GM19023 (cell line): ENCODE results near the gene RCAN2.
"Not testable (repeated sequence)": the region's sequence is repeated elsewhere in the genome, so short reads cannot be mapped to it uniquely, and the experiment has no call there.

Experiments
- ATAC-seq: cut with Tn5 transposase; IDR thresholded peaks from one replicate; pipeline ENCODE4 v1.9.1; 2021; ENCODE audit warnings: mild to moderate bottlenecking, moderate library complexity; ENCODE audit not compliant: unreplicated experiment

RCAN2 gene

DNA sequence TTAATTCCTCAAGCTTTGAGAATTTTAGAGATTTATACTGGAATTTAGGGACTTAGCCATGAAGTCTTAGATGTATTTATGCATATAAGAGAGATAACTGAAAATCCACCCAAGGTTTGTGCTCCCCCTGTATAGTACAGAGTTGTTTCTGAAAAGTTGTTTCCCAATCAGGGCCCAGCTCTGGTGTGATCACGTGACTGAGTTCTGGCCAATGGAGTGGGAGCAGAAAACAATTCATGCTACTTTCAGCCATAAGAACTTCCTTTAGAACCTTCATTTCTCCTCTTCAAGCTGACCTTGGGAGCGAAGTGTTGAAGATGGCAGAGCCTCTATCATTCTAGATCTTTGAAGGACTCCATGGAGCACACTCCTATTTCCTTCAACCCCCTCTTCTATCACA lies 151.0 kb downstream of the RCAN2 start:
- no peak for ATAC-seq

DNA sequence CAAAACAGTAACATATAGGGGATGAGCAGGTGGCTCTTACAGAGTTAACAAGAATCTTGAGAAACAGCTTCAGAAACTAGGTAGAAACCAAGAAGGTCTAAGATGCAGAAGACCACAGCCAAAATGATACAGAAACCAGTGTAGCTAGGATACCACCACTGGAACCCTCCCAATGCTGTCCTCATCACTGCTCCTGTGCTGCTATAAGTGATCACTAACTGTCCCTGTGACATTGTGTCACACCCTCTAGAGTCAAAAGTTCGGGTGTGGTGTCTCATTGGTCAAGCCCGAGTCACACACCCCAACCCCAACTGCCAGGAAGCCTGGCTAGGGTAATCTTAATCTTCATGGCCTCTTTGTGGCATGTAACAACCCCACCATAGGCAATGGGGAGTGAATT lies 153.1 kb downstream of the RCAN2 start:
- peak; percentile 76 for ATAC-seq

DNA sequence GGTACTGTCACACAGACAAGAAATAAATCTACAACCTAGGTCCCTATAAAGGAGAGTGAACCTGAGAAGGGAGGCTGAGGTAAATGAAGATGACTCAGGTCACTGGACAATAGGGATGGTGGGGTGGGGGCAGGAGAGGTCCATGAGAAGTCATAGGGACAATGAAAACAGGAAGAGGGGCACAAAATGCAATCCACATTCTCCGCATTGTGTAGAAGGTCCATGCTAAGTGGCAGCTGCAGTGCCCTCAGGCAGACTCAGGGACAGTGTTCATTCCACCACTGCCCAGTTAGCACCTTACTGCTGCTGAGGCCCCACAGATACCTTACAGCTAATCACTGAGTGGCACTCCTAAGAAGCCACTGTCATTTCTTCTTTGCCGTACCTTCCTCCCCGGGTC lies 156.8 kb downstream of the RCAN2 start:
- ATAC-seq: no peak

DNA sequence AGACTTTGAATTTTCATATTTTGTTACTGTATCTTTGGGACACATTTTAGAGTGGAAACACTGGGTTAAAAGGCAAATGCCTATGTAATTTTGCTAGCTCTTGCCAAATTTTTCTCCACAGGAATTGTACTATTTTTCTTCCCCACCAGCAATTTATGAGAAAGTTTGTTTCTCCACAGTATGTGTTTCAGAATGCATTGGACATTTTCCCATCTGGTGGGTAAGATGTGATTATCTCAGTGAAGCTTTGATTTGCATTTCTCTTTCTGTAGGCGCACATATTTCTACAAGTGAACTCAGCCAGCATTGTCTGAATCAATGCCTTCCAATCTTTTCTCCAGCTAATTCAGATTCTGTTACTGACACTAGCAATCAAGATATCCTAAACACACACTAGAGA lies 157.8 kb downstream of the RCAN2 start:
- no peak for ATAC-seq

DNA sequence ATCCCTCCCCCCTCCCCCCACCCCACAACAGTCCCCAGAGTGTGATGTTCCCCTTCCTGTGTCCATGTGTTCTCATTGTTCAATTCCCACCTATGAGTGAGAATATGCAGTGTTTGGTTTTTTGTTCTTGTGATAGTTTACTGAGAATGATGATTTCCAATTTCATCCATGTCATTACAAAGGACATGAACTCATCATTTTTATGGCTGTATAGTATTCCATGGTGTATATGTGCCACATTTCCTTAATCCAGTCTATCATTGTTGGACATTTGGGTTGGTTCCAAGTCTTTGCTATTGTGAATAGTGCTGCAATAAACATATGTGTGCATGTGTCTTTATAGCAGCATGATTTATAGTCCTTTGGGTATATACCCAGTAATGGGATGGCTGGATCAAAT lies 158.8 kb downstream of the RCAN2 start:
- ATAC-seq: not testable (repeated sequence)

DNA sequence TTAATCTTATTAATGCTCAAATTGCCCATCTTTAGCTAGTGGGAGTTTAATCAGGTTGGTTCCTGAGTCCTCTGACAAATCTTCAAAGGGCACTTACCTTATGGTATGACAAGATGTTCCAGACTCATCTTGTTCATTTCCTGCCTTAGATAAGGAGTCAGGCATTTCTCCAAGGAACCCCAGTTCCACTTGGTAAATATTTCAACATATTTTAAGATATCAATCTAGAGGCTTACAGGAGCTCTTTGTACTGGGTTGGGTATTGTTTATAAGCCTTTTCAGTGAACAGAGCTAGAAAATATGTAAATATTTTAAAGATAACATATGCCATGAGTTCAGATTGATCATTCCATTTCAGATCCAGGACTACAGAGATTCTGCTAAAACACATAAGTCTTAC lies 159.8 kb downstream of the RCAN2 start:
- no peak for ATAC-seq

DNA sequence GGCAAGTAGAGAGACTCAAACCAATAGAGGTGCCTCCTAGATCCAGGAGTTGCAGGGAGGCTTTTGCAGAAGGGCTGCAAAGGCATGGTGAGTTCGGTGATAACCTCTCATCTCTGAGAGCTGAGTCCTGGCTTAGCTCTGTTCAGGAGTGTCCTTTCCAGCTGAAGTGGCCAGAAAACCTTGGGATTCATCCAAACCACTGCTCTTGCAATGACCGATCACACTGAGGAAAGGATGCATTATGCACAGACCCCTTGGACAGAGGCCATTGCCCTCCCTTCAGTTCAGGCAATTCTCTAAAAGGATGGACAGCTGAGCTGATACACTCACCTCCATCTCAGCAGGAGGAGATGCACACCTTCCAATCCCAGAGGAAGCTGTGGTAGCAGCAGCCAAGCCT lies 161.7 kb downstream of the RCAN2 start:
- no peak for ATAC-seq

DNA sequence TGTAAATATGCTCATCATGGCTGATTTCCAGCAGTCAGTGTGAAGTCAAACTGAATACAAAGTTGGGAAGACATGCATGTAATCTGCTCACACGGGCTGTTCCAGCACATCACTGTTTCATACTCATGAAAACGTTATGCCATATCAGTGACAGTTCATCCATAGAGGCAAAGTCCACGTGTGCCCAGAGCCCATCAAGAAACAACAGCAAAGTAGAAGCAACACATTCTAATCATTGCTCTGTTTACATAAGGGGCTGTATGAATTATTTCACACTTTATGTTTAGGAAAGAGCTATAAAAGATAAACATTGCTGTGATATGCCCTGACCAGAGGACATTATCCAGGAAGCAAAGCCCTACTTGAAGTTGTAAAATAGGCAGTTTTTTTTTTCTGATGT lies 163.5 kb downstream of the RCAN2 start:
- no peak for ATAC-seq

DNA sequence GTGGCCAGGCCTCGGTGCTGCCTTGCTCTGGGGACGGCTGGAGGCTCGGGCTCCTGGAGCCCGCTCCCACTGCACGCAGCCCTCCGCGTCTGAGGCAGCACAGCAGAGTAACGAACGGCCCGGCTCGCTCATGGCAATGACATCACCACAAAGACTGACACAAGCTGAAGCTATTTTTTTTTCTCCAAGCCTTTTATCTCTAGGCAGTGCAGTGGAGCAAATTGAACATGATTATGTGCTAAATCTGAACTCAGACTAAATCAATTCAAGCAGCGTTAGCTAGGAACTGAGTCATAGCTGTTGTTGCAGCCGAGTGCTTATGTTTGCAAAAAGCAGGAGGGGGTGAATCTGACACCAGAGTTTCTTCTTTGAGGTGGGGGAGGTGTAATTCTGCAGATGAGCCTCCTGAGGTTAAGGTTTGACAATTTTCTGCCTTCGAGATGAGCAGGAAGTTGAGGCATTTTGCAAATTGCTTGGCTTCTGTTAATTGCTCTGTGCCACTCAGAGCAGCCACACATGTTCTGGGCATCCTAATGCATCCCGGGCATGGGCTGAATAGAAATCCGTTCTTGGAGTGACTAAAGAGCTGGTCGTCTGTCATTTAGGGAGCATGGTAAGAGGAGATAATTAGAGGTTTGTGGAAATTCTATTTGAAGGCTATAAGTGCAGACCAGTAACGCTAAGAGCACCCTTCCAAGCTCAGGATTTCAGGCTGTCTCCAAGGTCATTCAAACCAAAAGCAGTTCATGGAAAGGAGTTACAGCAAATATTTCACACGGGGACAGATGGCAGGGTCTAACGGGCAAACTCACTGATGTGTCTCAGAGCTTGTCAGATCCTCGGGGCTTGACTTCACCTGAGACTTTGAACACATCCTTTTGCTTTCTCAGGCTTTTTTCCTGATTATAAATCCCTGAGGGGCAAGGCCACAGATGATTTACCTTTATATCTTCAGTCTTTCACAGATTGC lies 165.4 kb downstream of the RCAN2 start:
- ATAC-seq: no peak

DNA sequence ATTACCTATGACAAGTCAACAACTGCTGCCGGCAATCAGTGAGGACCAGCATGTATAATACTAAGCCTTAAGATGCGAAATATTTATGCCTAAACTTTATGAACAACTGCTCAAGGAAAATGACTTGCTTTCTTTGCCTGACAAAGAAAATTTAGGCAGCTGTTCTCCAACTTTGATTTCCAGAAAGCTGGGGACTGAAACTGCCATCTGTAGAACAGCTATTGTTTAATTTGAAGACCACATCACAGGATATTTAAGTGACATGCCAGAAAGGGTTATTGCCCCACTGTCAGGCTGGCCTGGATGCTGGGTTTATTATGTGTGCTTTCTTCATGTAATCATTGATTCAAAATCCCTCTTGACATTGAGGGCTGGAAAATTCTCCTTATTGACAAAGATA lies 166.5 kb downstream of the RCAN2 start:
- no peak for ATAC-seq

DNA sequence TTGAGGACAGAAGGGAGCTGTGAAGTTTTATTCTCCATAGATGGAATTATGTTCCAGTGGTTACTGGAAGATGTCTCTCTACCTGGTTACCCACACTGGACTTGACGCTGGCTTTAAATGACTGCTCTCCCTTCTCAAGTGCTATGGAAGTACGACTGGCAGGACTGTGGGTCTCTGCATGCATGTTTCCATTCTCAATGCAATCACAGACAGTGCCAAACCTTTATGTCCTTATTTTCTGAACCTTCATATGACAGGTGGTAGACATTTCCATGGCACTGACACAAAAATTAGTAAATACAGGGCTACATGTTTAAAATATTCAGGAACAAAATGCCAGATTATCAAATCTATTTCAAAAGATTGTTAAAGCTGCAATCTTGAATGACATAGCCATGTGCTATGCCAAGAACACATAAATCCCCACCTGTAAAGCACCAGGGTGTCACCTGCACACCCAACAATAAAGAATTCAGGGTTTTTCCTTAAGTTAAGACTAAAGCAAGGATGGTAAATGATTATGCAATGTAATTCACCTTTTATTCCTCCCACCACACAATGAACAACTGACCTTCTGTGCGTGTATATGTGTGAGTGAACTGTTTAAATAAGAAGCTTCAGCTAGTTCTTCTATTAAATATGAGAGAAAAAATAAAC lies 167.2 kb downstream of the RCAN2 start:
- no peak for ATAC-seq

DNA sequence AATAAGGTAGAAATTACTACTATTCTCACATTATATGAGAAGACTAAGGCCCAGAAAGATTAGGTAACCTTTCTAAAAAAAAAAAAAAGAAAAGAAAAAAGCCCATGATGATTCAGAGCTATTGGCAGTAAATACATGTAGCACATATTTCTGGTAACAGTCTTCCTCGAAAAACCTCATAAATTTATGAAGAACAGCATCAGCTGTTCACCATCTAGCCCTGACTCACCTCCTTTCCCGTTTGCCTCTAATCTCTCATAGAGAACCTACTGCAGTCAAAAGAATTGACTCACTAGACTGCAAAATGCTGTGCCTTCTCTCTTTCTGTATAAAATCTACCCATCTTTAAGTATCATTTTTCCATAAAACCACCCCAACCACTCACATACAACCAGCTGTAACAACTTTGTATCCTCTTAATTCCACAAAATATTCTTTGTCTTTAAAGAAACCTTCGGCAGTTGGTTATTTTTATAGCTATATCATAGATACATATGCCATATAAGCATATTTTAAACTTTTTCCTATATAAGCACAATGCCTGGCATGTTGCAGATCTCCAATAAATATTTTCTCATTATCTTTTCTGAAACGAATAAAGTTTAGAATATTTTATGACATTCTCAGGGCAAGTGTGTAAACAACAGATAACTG lies 167.8 kb downstream of the RCAN2 start:
- no peak for ATAC-seq

DNA sequence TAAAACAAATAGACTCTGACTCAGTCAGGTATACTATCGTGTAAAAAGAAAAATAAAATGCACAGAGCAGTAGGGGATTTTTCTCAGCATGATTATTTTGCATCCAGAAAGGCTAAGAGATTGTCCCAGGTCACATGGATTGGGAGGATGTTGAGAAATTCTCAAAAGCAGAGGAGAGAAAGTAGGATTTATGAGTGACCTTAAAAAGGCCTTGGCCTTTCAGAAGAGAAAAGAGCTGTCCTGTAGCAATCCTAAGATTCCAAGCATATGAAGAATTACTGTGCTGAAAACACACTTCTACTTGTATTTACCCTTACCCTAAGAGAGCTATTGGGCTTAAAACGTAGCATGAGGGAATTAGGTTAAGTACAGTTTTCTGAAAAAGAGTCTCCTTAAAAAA lies 170.7 kb downstream of the RCAN2 start:
- no peak for ATAC-seq

DNA sequence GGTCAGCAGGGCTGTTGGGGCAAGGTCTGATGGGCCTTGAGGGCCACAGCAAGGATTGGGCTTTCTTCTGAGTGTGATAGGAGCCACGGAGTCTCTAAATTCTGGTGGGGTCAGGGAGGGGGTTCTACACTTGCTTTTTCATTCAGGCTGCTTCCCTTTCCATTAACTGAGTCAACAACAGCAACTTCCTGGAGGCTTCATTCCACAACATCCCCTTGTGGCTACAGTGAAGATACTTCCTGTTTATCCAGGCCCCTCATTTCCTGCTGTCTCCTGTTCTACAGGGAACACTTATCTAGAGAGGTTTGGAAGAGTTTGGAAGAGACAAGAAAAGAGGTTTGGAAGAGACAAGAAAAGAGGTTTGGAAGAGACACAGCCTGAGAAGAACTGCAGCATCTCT lies 175.7 kb downstream of the RCAN2 start:
- ATAC-seq: no peak

DNA sequence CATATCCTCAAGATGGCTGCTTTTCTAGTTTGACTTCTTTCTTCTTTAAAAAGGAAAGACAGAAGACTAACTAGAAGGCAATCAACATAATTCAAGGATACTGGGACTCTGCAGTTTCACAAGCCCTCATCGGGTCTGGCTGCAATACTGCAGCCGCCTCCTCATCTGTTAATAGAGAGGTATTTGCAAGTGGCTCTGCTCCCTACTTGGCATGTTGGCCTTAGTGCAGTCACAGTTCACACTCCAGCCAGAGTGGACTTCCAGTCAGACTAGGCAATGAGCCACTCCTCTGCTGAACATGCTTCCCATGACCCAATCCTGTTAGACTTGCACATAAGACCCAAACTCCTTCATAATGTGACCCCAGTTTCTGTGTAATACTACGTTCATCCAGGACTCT lies 178.6 kb downstream of the RCAN2 start:
- ATAC-seq: no peak

DNA sequence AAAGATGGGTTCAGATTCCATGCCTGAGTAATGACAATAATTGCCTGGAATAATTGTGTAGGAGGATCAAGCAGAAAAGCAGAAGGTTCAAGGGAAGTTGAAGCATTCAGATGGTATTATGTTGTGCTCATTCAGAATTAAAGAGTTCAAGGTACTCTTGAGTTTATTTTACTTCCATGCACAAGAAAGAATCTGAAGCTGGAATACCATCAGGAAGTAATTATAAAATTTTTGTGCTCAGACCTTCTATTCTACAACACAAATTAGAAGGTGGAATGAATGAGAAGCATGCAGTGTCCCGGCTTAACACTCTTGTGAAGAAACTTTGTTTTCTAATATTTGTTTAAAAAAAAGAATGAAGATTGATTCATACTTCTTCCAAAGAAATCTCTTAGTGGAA lies 181.1 kb downstream of the RCAN2 start:
- ATAC-seq: no peak

DNA sequence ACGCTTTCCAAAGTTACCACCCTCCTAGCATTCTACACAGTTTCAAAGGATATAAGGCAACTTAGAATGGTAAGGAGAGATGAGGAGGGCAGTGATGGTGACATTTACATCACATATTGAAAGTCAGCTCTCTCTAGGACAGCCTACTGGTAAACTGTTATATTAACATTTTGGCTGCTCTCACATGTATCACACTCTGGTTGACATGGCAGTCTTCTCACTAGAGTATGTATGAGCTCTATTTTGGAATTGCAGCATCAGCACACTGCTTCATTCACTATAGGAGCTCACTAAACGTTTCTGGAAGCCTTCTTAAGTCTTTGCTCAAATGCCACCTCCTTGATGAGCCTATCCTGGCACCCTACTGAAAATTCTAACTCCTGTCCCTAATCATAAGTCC lies 184.8 kb downstream of the RCAN2 start:
- ATAC-seq: no peak

DNA sequence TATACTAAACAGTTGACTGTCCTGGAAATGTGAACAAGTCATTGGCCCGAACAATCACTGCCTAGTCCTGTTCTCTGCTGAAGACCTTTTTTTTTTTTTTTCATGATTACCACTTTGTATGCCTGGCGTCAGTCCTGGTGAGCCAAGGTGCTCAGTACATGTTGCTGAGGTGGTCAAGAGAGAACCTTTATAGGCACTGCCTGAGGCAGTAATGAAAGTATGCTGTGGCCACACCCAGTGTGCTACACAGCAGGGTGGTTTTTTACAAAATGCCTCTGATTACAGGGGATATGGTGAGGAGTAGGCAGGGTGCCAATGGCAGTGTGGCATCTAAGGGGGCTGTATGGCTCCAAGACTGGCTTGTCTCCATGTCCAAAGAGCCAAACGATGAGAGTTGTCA lies 185.4 kb downstream of the RCAN2 start:
- ATAC-seq: no peak

DNA sequence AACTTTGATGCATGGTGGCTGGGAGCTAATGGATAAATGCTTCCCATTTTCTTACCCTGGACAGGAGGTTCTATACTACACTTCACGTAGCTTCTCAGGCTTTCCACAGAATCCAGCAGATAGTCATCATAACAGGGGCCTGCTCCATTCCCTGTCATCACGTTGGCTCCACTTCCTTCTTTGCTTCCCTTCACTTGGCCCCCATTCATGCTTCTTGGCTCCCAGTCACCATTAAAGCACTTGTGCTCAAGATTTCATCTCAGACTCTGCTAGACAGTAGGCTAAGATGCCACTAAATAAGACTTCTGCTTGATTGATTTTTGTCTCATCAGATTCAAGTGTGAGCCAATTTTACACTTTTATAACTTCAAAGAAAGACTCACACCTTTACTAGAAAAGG lies 186.0 kb downstream of the RCAN2 start:
- ATAC-seq: no peak

DNA sequence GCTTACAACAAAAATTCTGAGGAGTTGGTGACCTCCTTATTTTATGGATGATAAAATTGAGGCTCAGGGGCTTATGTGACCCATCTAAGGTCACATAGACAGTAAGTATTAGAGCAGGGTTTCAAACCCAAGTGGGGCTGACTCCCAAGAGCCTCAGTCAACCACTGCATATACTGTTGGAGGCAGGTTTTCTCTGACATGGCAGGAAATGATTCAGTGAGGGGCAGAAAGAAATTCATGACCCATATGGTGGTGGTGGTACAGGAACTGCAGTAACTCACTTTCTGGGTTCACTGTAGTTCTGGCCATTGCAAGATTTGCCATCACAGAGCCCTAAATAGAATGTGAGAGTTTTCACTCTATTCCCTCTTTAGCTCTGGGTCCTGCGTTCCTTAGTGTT lies 188.4 kb downstream of the RCAN2 start:
- no peak for ATAC-seq

DNA sequence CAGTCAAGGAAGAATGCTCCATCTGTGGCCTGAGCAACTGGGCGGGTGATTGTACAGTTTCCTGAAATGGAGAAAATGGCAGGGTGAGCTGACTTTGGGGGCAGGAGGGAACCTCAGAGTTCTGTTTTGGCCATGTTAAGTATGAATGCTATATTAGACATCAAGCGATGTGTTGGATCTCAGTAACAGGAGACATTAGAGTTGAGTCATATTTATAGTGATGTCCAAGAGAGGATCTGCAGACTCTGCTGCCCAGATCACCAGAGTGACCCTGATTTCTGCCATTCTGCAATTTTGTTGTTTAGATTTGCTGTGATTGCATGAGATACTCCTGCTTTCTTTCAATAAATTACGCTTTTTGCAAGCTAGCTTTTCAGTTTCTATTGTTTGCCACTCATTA lies 189.1 kb downstream of the RCAN2 start:
- ATAC-seq: no peak

DNA sequence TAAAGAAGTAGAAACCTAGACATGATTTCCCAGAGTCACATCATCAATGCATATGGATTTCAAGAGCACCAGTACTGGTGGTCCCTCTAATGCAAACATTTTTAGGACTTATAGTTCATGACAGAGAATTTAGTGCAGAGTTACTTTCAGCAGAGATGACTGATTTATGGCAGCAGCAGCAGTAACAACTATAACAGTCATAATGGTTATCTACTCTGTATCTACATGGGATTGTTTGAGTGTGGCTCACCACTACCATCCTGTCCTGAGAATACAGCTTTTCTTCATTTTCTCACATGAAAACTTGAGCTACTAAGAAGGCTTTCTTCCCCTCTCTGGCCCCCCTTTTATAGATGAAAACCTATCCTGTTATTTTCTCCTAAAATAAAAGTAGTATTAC lies 192.0 kb downstream of the RCAN2 start:
- no peak for ATAC-seq
